ENCODE measurements around the gene SLC35B1. TPM values are rescaled to one million over a fixed set of nuclear protein-coding genes. Genes with fewer than 3 reads are reported as not detected.

The SLC35B1 gene
- total and polyA plus RNA-seq, 10 of the 15 experiments (the other 5 are each of a cell fraction or from before 2014, with no cell fraction given) = 40.0 to 113 (median 51.6) TPM

DNA sequence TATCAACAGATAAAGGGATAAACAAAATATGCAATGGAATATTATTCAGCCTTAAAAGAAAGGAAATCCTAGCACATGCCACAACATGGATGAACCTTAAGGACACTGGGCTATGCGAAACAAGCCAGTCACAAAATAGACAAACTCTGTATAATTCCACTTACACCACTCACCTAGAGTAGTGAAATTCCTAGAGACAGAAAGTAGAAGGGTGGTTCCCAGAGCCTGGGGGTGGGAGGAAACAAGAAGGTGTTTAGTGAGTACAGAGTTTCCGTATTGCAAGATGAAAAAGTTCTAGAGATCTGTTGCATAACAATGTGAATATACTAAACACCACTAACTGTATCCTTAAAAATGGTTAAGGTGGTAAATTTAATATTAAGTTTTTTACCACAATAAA is 39.9 kb downstream of the SLC35B1 start (continued):
- TF ChIP-seq MEF2B (IDR thresholded peaks at IDR 0.05; ENCODE audit: partially characterized antibody, poor library complexity, severe bottlenecking) = no peak

DNA sequence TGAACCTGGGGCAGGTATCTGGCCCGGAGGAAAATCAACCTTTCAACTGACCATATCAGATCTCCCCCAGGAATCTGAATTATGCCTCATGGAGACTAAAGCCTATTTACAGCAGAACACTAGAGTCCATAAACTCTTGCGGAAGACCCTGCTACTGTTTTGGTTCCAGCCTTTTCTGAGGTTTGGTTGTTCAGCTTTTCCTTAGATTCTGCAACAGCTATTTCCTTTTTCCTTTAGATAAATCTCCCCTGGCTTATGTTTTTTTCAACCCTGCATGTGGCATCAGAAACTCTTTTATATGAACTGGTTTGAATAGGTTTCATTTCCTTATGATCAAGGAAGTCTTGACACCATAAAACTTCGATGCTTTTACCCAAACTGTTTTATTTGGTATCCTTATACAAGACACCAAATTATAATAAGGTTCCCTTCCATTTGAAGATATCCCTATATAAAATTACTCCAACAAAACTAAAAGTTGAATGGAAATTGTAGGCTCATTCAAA is 43.0 kb downstream of the SLC35B1 start:
- FAIRE-seq (no peak), ATAC-seq (no peak), DNase-seq (ENCODE audit: low read depth, low spot score) (no peak)
- Histone ChIP-seq H3K4me2 (ENCODE audit: control insufficient read depth, insufficient read depth) (no peak overlapping the region), H3K9ac (ENCODE audit: control insufficient read depth, insufficient read depth, low read length) (no peak overlapping the region), H3K4me3 (no peak overlapping the region), H3K79me2 (ENCODE audit: control insufficient read depth, insufficient read depth, low read length) (peaks cover 43% of the 10 kb centered on the region), H4K20me1 (ENCODE audit: control insufficient read depth, insufficient read depth) (no peaks in the 10 kb centered on the region), H2AFZ (ENCODE audit: control insufficient read depth, low read depth, low read length) (no peak overlapping the region), H3K9me3 (replicated peaks; ENCODE audit: control insufficient read depth, insufficient read depth, low read length) (no peaks in the 10 kb centered on the region), H3K27ac (ENCODE audit: control insufficient read depth, insufficient read depth) (no peak overlapping the region), H3K27me3 (replicated peaks in 1 of 2; ENCODE audit: control insufficient read depth in 2 of 2, insufficient read depth in 2 of 2, low read length in 1 of 2) (no peaks in the 10 kb centered on the region), H3K4me1 (ENCODE audit: control insufficient read depth, insufficient read depth, low read length) (peaks cover 3% of the 10 kb centered on the region; the same call in 1 of the 2 replicates), H3K36me3 (ENCODE audit: control insufficient read depth in 2 of 2, insufficient read depth in 2 of 2, low read length in 1 of 2) (peaks cover 0 to 3% of the 10 kb centered on the region in 2 experiments; a peak in 2 of 4 replicates)
- CTCF ChIA-PET = no interaction called here
- no TSS peak for BruUV-seq (replicated peaks)
- POLR2A ChIA-PET = interaction anchor here (0.5 kb wide), 1 partner anchor 118 kb away, joined by 5 read pairs; no protein-coding TSS in a partner anchor
- TF ChIP-seq PML (IDR thresholded peaks at IDR 0.05; ENCODE audit: low read length) (no peak), HDAC2 (IDR thresholded peaks at IDR 0.05) (no peak), GABPA (IDR thresholded peaks at IDR 0.05; ENCODE audit: low read depth) (no peak), RBBP5 (conservative IDR thresholded peaks at IDR 0.05) (no peak), TARDBP (IDR thresholded peaks at IDR 0.05; ENCODE audit: borderline replicate concordance) (no peak), CEBPB (IDR thresholded peaks at IDR 0.05; ENCODE audit: borderline replicate concordance in 1 of 2, low read depth in 2 of 2, low read length in 2 of 2) (no peak), SP1 (IDR thresholded peaks at IDR 0.05; ENCODE audit: low read depth, low read length) (no peak), RELA (IDR thresholded peaks at IDR 0.05; ENCODE audit: borderline replicate concordance, partially characterized antibody) (no peak), NRF1 (conservative IDR thresholded peaks at IDR 0.05; ENCODE audit: low read depth, low read length) (no peak), PAX5 (IDR thresholded peaks at IDR 0.05; ENCODE audit: borderline replicate concordance, low read depth, low read length) (no peak), FOXK2 (IDR thresholded peaks at IDR 0.05) (no peak), FOXM1 (IDR thresholded peaks at IDR 0.05; ENCODE audit: low read depth, low read length) (no peak), YY1 (IDR thresholded peaks at IDR 0.05; ENCODE audit: low read depth, low read length) (no peak), SIX5 (IDR thresholded peaks at IDR 0.05; ENCODE audit: low read depth, low read length, severe bottlenecking) (no peak), SREBF1 (IDR thresholded peaks at IDR 0.05; ENCODE audit: low read length) (no peak)
- TF ChIP-seq, protein P1, sequence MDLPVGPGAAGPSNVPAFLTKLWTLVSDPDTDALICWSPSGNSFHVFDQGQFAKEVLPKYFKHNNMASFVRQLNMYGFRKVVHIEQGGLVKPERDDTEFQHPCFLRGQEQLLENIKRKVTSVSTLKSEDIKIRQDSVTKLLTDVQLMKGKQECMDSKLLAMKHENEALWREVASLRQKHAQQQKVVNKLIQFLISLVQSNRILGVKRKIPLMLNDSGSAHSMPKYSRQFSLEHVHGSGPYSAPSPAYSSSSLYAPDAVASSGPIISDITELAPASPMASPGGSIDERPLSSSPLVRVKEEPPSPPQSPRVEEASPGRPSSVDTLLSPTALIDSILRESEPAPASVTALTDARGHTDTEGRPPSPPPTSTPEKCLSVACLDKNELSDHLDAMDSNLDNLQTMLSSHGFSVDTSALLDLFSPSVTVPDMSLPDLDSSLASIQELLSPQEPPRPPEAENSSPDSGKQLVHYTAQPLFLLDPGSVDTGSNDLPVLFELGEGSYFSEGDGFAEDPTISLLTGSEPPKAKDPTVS (IDR thresholded peaks at IDR 0.05; ENCODE audit: low read depth, low read length) = no peak
- RAD21 ChIA-PET (ENCODE audit: unreplicated experiment) = no interaction called here
- intact Hi-C loops (cut with micrococcal nuclease; ENCODE audit: unreplicated experiment) (no loop called here), in situ Hi-C loops (cut with MboI) (no loop called here)
- SMC1A ChIA-PET (ENCODE audit: uncharacterized antibody, unreplicated experiment) = interaction anchor here (0.5 to 1.6 kb wide), 5 partner anchors 10 to 107 kb away, joined by 3 to 6 read pairs (median 3); no protein-coding TSS in a partner anchor
- 69% methylated on average over 3 of the region's 3 CpGs for WGBS (ENCODE audit: insufficient coverage, insufficient replicate concordance, low lambda C conversion rate, missing lambda C conversion rate)
